ENCODE measurements around the gene POU4F2.
"Not testable (repeated sequence)": the region's sequence is repeated elsewhere in the genome, so short reads cannot be mapped to it uniquely, and the experiment has no call there.

POU4F2 gene

GRCh38 chr4:146661367-146661766, 22.7 kb downstream of the POU4F2 start:
- DNase-seq = peak; percentile 2

GRCh38 chr4:146663968-146664311, 25.2 kb downstream of the POU4F2 start:
- DNase-seq = not testable (repeated sequence)

- no peak for DNase-seq
Observed at GRCh38 chr4:146674829-146675570, 36.3 kb downstream of the POU4F2 start.

Measured in NCI-H69 (cell line).